Activated CD4-positive, alpha-beta T cell treated with anti-CD3 and anti-CD28 coated beads, Interleukin-2, amount 50 U/mL, for 1 hour (primary cell): ENCODE results near the gene GNAI3.

Experiments
- DNase-seq: peaks from one replicate; pipeline ENCODE4 v3.0.0-alpha.2; 2020

GNAI3 gene

GRCh38 chr1:109548321-109549267, at the start of gene GNAI3:
Gene GNAI3, plus strand, starts transcription at chr1:109548615. Its CDS starts 106 bp downstream, at chr1:109548721.
- DNase-seq, result peak; percentile 95

DNA sequence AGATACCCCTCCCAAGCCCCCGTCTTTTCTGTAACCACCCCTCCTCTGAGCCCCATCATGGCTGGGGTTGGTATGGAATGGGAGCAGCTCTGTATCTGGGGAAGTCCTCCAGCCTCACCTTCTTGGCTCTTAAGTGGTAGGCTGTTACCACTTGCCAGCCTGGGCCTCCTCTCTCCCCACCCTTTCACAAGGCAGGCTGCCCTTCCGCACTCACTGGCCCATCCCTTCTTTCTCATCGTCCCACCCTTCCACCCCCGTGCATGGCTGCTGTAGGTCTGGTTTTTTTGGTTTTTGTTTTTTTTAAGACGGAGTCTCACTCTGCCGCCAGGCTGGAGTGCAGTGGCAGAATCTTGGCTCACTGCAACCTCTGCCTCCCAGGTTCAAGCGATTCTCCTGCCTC, 49.3 kb upstream of the GNAI3 start:
- no peak for DNase-seq

GRCh38 chr1:109499661-109500536, 48.5 kb upstream of the GNAI3 start:
- DNase-seq, result peak; percentile 65

- no peak for DNase-seq
These were observed 47.5 kb upstream of the GNAI3 start for GRCh38 chr1:109500941-109501381.

- DNase-seq, result no peak
These were observed 46.6 kb upstream of the GNAI3 start for GRCh38 chr1:109501644-109502363.

- DNase-seq, result peak; percentile 54
These were observed 46.0 kb upstream of the GNAI3 start for GRCh38 chr1:109502364-109502851.

GRCh38 chr1:109503935-109504334, 44.5 kb upstream of the GNAI3 start:
- no peak for DNase-seq

GRCh38 chr1:109504974-109505373, 43.4 kb upstream of the GNAI3 start:
- no peak for DNase-seq

GRCh38 chr1:109508001-109508872, 40.2 kb upstream of the GNAI3 start:
- DNase-seq, result no peak

DNA sequence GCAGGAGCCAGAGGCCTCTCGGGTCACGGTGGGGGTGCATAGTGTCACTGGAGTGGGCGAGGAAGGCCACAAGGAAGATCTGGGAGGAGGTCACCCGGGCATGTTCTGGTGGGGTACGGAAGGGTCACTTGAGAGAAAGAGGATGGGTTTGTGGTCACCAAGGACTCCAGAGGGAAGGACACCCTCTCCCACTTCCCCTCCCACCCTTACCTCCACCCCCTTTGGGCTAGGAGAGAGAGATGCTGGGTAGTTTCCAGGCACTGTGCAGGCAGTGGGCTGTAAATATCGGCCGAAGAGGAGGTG, 39.6 kb upstream of the GNAI3 start:
- no peak for DNase-seq

DNA sequence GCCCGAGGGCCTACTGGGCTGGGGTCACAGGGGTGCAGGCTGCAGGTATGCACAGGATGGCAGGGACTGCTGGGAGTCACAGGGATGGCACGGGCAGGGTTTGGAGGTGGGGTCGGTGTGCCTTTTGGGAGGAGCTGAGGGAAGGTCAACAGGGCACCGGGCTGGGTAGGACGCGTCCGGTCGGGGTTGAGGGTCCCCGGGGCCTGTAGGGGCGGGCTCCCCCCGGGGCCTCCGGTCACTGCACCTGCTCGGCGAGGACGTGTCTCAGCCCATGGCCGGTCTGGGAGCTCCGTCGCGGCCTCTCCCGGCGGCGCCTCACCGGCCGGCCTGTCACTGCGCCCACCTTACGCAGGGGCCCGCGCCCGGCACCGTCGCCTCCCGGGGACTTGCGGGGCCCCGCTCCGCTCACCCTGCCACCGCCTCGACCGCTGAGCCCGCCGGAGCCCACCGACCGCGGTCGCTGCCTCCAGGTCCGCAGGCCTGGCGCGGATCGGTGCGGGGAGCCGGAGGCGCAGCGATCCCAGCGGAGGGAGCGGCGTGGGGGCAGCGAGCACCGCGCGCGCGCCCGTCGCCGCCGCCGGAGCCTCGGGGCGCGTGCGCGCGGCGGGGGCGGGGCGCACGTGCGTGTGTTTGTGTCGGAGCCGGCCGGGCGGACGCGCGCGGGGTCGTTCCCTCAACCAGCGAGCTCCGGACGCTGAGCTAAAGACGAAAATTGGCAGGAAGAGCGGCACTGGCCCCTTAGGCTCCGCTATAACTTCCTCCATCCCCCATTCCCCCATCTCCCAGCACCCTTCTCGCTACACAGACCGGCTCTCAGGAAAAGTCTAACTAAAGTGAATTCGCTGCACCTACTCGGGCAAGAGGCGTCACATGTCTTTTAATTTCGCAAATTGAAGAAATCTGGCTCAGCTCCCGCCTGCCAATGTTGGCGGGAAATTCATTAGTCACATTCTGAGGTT, 39.0 kb upstream of the GNAI3 start, which contains the start of gene AMIGO1:
Gene AMIGO1 (minus strand): TSS at position 552 of the 959 bp plus-strand sequence. CDS start 815 bp downstream, outside the sequence.
- peak; percentile 60 for DNase-seq

DNA sequence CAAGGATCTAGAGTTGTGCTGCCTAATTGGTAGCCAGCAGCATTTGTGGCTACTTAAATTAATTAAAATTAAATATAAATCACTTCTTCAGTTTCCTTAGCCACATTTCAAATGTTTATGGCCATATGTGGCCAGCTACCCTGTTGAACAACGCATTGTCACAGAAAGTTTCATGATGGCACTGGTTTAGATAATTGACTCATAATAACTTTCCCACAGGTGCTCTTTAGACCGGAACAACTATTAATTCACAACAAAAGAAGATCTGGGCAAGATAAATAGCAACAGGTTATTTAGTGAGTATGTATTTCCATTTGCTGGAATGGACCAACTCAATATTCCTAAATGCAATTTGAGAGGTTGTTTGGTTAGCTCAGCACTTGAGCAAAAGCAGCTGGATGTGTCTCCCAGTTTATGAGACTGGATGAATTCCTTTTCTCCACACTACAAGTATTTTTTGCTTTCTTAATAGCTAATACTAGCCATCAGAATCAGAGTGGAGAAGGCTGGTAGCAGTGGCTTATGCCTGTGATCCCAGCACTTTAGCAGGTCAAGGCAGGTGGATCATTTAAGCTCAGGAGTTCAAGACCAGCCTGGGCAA, 35.2 kb upstream of the GNAI3 start:
- DNase-seq, result no peak

DNA sequence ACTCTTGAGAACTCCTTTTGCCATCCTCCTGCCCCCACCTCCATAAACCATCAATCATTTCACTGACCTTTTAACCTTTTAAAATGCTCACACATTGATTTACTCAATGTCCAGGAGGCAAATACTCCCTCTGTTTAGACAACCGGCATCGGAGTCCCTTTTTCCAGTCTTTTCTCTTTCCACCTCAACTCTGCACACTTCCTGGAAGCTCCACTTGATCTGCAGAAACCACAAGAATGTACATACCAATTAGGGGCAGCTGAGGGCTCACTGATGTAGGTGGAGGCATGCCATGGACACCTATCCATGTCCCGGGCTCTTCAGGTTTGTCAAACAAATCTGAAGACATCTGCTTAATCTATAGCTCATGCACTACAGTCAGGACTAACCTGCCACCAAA, 33.6 kb upstream of the GNAI3 start:
- DNase-seq, result no peak

DNA sequence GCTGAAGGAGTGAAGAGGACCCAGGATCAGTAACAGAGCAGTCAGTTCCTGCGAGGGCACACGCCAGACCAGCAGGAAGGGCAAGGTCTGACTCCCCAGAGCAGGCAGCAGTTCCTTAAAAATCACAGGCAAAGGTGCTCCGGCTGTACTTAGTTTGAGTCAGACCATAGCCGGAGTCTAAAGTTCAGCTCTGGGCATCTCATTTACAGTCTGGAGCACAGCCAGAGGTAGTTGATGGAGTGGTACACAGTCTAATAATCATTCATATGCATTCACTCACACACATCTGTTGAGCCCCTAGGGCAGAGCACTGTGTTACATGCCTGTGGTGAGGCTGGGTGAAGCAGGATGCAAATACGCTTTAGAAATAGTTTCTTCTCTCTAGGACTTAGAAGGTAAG, 31.5 kb upstream of the GNAI3 start:
- no peak for DNase-seq

DNA sequence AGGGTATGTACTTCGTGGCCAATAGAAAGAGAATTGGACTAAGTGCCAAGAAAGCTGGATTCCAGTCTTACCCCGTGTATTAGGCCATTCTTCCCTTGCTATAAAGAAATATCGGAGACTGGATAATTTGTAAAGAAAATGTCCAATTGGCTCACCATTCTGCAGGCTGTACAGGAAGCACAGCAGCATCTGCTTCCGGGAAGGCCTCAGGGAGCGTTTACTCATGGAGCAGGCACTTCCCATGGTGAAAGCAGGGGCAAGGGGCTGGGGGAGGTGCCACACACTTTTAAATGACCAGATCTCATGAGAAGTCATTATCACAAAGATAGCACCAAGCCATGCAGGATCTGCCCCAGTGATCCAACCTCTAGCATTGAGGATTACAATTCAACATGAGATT, 31.1 kb upstream of the GNAI3 start:
- no peak for DNase-seq

- no peak for DNase-seq
These were observed 27.1 kb upstream of the GNAI3 start for GRCh38 chr1:109521002-109521951.

DNA sequence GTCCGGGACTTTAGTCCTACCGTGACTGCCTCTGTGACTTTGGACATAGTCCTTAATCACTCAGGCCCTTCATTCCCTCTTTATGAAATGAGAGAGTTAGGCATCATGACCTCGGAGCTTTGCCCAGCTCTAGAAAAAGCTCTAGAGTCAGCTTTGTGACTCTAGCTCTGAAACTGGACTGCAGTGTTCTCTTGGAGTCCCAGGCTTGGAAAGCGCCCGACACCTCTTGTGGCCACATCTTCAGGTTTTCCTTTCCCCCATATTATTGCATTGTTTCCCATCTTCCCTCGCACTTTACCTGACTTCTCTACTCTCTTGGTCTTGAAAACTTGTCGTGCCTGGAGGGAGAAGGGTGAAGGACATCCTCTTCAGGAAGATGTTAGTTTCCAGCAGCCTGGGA, 26.4 kb upstream of the GNAI3 start:
- DNase-seq, result no peak

- no peak for DNase-seq
These were observed 24.7 kb upstream of the GNAI3 start for GRCh38 chr1:109523706-109524105.
